HG03342 (cell line): ENCODE results near the gene PLCD1.

Source experiments
- ATAC-seq: cut with Tn5 transposase; IDR thresholded peaks from one replicate; pipeline ENCODE4 v1.9.1; 2021; ENCODE audit warnings: mild to moderate bottlenecking, moderate library complexity; ENCODE audit not compliant: unreplicated experiment

PLCD1 gene

DNA sequence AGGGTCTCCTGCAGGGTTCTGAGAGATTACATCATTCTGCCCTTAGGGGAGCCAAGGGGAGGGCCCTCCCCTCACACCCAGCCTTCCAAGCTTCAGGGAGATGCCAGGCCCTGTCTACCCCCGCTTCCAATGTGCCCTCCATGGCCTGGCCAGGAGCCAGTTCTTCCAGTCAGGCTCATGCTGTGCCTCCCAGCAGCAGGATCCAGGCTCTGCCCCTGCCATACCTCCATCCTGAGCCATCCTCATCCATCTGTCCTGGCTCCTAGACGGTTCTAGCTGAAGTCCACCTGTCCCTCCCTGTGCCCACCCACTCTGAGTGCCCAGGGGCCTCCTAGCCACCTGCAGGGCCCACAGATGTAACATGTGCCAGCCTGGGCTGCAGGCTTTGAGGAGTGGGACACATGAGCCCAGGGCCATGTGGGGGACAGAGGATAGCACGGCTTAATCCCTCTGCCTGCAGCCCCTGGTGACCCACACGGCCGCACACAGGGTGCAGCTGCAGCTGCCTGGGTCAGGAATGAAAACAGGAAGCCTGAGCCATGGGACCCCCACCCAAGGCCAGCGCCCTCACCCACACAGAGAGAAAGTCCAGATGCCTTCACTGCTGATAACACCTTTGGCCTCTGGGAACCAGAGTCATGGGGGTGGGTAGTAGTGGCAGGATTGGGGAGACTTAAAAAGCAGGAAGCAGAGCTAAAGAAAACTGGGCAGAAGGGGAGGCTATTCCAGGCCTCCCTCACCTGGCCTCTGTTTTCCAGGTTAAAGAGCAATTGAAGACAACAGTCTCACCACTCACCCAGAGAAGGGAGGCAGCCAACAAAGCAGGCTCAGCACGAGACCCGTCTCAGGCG is 11.8 kb downstream of the PLCD1 start:
- no peak for ATAC-seq

DNA sequence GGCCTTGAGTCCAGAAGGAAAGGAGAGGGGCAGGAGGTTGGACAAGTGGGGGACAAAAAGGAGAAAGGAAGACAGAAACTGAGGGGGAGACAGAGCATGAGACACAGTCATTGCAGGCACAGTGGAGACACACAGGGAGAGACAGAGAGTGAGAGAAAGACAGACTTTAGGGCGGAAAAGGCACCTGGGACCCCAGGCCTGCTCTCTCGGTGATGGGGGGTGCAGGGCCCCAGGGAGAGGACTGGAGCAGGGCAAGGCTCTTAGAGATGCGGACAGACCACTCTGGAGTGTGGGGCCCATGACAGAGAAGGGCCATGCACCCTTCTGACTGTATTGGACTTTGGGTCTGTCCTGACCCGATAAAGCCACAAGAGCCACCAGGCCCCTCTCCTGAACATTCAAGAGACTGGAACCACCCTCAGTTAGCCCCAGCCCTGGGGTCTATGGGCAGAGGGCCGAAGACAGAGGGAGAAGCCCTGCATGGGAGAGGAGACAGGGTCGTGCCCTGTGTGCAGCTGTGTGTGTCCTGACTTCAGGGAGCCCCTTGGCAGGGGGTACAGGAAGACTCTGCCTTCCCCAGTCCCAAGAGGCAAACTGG is 12.5 kb downstream of the PLCD1 start:
- ATAC-seq: no peak

- no peak for ATAC-seq
Observed at GRCh38 chr3:38016410-38016809, 13.0 kb downstream of the PLCD1 start.

DNA sequence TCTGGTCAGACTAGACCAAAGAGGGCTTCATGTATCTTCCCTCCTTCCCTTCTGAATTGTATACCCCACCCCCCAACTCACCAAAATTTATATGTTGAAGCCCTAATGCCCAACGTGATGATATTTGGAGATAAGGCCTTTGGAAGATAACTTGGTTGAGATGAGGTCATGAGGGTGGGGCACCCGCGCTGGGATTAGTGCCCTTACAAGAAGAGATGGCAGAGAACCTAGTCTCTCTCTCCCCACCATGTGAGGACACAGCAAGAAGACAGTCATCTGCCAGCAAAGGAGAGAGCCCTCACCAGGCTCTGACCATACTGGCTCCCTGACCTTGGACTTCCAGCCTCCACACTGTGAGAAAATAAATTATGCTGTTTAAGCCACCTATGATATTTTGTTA is 13.5 kb downstream of the PLCD1 start:
- no peak for ATAC-seq

DNA sequence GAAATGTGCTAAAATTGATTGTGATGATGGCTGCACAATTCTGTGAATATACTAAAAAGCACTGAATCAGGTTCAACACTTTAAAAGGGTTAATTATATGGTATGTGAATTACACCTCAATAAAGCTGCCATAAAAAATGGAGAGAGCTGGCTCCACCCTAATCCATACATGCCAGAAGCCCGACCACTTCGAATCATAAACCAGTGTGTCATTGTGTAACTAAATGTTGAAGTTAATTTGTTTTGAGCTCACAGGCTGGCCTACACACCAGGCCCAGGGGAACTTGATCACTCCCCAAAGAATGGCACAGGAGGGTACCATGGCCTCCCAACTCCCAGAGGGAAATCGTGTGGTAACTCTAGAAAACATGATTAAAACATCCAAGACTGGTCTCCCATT is 14.0 kb downstream of the PLCD1 start:
- no peak for ATAC-seq

- no peak for ATAC-seq
Observed at GRCh38 chr3:38011111-38011510, 18.3 kb downstream of the PLCD1 start.

- ATAC-seq: no peak
Observed at GRCh38 chr3:38009807-38010591, 19.4 kb downstream of the PLCD1 start.

DNA sequence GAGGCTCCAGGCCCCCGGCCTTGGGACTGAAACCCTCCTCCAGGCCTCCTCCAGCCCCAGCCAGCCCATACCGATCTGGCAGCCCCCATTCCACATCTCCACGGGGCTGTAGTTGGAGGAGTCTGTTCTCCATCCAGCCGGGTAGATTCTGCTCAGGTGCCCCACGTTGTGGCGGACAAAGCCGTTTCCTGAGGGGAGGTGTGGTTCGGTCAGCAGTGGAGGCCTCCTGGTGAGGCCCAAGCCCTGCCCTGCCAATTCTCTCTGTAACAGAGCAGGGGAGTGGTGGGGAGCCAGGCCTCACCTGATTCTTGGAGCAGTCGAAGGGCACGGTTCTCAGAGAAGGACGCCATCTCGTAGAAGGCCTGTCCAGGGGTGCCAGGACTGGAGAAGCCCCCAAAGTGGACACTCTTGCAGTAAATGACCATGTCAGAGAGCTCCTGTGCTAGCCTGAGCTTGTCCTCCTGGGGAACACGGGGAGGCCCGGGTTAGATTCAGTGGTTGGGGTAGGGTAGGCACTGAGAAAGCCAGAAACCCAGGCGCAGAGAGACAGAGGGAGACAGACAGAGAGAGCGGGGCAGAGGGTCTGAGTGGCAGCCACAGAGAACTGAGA is 20.4 kb downstream of the PLCD1 start:
- ATAC-seq: no peak

DNA sequence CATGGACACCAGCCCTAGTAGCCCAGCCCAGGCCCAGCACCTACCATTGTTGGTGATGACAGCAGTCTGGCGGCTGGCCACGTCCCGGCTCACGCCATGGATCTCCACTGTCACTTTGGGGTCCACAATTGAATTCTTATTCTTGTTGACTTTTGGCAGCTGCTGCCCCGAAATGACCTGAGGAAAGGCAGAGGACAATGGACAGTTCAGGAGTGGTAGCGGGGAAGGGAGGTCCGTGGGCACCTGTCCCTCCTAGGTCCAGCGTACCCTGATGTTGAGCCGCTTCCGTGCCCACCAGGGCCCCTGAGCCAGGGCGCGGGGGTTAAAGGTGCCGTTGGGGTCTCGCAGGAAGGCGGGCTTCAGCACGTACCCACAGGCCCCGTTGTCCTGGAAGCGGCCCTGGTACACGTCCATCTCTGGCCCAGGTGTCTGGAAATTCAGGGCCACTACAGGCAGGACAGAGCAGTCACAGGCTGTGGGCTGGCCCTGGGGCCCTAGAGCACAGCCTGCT is 21.2 kb downstream of the PLCD1 start:
- no peak for ATAC-seq

GRCh38 chr3:38007754-38008090 is 21.7 kb downstream of the PLCD1 start:
- ATAC-seq: no peak

- no peak for ATAC-seq
Observed at GRCh38 chr3:38006445-38006995, 22.9 kb downstream of the PLCD1 start.

DNA sequence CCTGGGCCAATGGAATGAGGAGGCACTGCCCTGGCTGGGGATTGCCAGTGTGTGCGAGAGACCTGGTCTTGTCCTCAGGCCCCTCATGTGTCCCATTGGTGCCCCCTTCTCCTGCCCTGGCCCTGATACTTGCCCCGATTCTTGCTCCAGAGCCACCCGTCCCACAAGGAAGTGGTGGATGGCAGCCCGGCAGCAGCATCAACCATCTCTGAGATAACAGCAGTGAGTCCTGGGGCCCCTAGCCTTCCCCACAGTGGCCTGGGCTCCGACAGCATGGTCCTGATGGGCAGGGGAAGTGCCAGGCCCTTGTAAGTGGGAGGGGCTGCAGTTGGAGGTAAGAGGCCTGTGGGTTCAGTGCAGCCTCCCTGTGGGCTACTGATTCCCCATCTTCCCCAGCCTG is 23.4 kb downstream of the PLCD1 start:
- ATAC-seq: no peak

DNA sequence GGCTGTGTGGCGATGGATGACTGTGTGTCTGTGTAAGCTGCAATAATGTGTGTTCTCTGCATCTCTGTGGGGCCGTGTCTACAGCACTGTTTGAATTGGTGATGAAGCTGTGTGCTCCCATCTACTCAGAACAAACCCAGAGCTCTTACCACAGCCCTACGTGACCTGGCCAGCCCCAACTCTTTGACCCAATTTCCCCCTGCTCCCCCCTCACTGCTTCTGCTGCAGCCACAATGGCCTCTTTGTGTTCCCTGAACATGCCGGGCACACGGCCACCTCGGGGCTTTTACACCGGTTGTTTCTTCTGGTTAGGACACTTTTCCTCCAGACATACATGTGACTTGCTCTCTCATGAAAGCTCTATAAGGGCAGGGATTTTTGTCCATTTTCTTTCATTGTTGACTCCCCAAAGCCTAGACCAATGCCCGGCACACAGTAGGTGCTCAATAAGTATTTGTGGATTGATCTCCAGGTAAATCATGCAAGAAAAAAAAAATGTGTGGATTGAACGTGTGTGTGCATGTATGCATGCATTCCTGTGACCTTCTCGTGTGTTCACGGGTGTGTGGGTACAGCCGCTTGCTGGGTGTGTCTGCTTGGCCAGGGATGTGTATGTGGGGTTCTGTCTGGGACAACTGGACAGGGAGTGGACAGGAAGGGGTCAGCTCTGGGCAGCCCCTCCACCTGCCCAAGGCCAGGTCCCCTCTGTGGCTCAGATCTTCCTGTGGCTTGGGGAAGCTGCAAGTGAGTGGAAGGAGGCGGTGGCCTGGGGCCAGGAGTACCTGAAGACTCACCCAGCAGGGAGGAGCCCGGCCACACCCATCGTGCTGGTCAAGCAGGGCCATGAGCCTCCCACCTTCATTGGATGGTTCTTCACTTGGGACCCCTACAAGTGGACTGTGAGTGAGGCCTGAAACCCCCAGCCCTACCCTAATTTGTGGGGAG is 24.1 kb downstream of the PLCD1 start:
- ATAC-seq: no peak

GRCh38 chr3:38004415-38005075 is 24.9 kb downstream of the PLCD1 start:
- peak; percentile 55 for ATAC-seq

- ATAC-seq: no peak
Observed at GRCh38 chr3:38003817-38004414, 25.5 kb downstream of the PLCD1 start.

- ATAC-seq: no peak
Observed at GRCh38 chr3:38003371-38003816, 26.0 kb downstream of the PLCD1 start.

DNA sequence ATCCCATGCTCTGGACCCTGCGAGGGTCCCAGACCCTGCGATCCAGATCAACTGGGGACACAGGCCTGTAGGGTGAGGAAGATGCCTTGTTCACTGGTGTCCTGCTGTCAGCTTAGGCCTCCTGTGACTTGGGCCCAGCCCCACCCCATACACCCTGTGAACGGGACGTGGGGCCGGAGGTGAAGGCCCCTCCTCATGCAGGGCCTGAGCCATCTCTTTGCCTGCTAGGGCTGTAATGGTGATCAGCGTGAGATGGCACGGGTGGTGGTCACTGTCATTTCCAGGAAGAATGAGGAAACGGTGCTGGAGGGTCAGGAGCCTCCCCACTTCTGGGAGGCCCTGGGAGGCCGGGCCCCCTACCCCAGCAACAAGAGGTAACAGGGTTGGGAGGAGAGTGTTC is 26.5 kb downstream of the PLCD1 start:
- no peak for ATAC-seq

GRCh38 chr3:38002291-38002876 is 27.1 kb downstream of the PLCD1 start:
- ATAC-seq: no peak
